Naive thymus-derived CD4-positive, alpha-beta T cell (primary cell): Measurements from ENCODE around the gene KMT2E. TPM values are rescaled to one million over a fixed set of nuclear protein-coding genes. Genes with fewer than 3 reads are reported as not detected.

ENCODE experiments used
- ATAC-seq: fragments of 150-1000 bp; cut with Tn5 transposase; 2 replicates; pipeline ENCODE4 v1.10.0; 2021; ENCODE audit warnings: mild to moderate bottlenecking, moderate library complexity
- CTCF ChIA-PET: fragments of 350-600 bp; sonication (Branson Sonifier 250); formaldehyde crosslinking; loops from one replicate; lab custom pipeline; 2021; ENCODE audit warnings: antibody characterized with exemption; lab: Charles Lee
- POLR2A ChIA-PET: fragments of 350-600 bp; sonication (Branson Sonifier 250); formaldehyde crosslinking; loops from one replicate; lab custom pipeline; 2021; ENCODE audit warnings: antibody characterized with exemption, inconsistent platforms; lab: Charles Lee
- DNase-seq, 9 donors: peaks; one replicate each; pipeline versions ENCODE4 v3.0.0 to v3.0.0-alpha.2; 2020 to 2022; ENCODE audit warnings: mixed read lengths in 1 of 9
- H3K27ac ChIP-seq: one replicate; pipeline ENCODE4 v1.7.0; 2013; ENCODE audit warnings: mild to moderate bottlenecking, low read depth, low read length, moderate library complexity
- H3K27me3 ChIP-seq, 2 donors: one replicate each; pipeline ENCODE4 v1.7.0; 2013; ENCODE audit warnings: low read length in 2 of 2, mild to moderate bottlenecking in 2 of 2, moderate library complexity in 2 of 2; ENCODE audit not compliant: control insufficient read depth in 2 of 2, insufficient read depth in 2 of 2
- H3K36me3 ChIP-seq, 3 experiments: 1 replicate in 2 of 3; 2 replicates in 1 of 3; pipeline ENCODE4 v1.7.0; 2013; ENCODE audit warnings: low read length in 3 of 3, mild to moderate bottlenecking in 3 of 3, moderate library complexity in 1 of 3; ENCODE audit not compliant: insufficient read depth in 3 of 3, control insufficient read depth in 2 of 3
- H3K4me1 ChIP-seq, 2 donors: one replicate each; pipeline ENCODE4 v1.7.0; 2013; ENCODE audit warnings: low read length in 2 of 2, mild to moderate bottlenecking in 2 of 2, moderate library complexity in 1 of 2; ENCODE audit not compliant: control insufficient read depth in 2 of 2, insufficient read depth in 2 of 2
- H3K4me3 ChIP-seq: 2 replicates; pipeline ENCODE4 v1.7.0; 2013; ENCODE audit warnings: mild to moderate bottlenecking, low read length
- H3K9me3 ChIP-seq, 3 experiments: 1 replicate in 2 of 3; 2 replicates in 1 of 3; pipeline ENCODE4 v1.7.0; 2013; ENCODE audit warnings: low read length in 3 of 3; ENCODE audit not compliant: control insufficient read depth in 2 of 3
- H3K27ac Mint-ChIP-seq, 9 donors: one replicate each; pipeline ENCODE4 v1.8.0; 2020 to 2022; ENCODE audit warnings: mixed read lengths in 9 of 9, mild to moderate bottlenecking in 8 of 9, moderate library complexity in 5 of 9, inconsistent platforms in 2 of 9
- H3K27me3 Mint-ChIP-seq, 5 donors: one replicate each; pipeline ENCODE4 v1.8.0; 2021 to 2022; ENCODE audit warnings: mixed read lengths in 5 of 5, mild to moderate bottlenecking in 1 of 5
- H3K36me3 Mint-ChIP-seq, 5 donors: one replicate each; pipeline ENCODE4 v1.8.0; 2020 to 2022; ENCODE audit warnings: mixed read lengths in 5 of 5, mild to moderate bottlenecking in 3 of 5, inconsistent platforms in 1 of 5
- H3K4me1 Mint-ChIP-seq, 7 donors: one replicate each; pipeline ENCODE4 v1.8.0; 2020 to 2022; ENCODE audit warnings: mixed read lengths in 7 of 7, mild to moderate bottlenecking in 3 of 7, inconsistent platforms in 1 of 7
- H3K4me3 Mint-ChIP-seq, 10 donors: one replicate each; pipeline ENCODE4 v1.8.0; 2020 to 2022; ENCODE audit warnings: mild to moderate bottlenecking in 10 of 10, mixed read lengths in 10 of 10, moderate library complexity in 6 of 10, inconsistent platforms in 2 of 10
- H3K9me3 Mint-ChIP-seq, 11 donors: one replicate each; pipeline ENCODE4 v1.8.0; 2020 to 2022; ENCODE audit warnings: mixed read lengths in 11 of 11, mild to moderate bottlenecking in 4 of 11, inconsistent platforms in 1 of 11, moderate library complexity in 1 of 11
- intact Hi-C, 2 donors: fragments of 100-400 bp; cut with micrococcal nuclease; formaldehyde crosslinking; loops; one replicate each; pipeline ENCODE4 v1.15.1; 2023
- polyA plus RNA-seq, 2 donors: library from polyadenylated mRNA; unstranded; fragments of 300-500 nt; fragmentation: Illumina TruSeq; gene quantifications; one replicate each; pipeline ENCODE4 v1.2.3, GENCODE V29; 2021
- total RNA-seq, 6 experiments: library from RNA in 5 of 6; stranded (reverse) in 5 of 6; gene quantifications; 1 replicate in 5 of 6; 2 replicates in 1 of 6; pipeline ENCODE4 v1.2.3 and lab custom pipeline; 2021 to 2026

KMT2E gene
- total RNA-seq, result 100 to 1,000 TPM; 129 to 221 (median 186) TPM
- 100 to 1,000 TPM; 195 to 221 TPM for polyA plus RNA-seq
- 305 reads per million, percentile 96 among the genes with 10 or more reads in this experiment for total RNA-seq (lab: John Stamatoyannopoulos, UW)

- Mint-ChIP-seq H3K27me3 (peaks cover 0 to 8% (median 0%) of the 10 kb centered on the region in 5 donors), H3K4me3 (peak within 1 kb of the TSS; percentile 96 to 100 (median 98)), H3K27ac (peak within 1 kb of the TSS; percentile 99 to 100 (median 100)), H3K36me3 (peaks cover 0 to 31% (median 5%) of the 10 kb centered on the region in 5 donors), H3K4me1 (peaks cover 27 to 50% (median 40%) of the 10 kb centered on the region in 7 donors), H3K9me3 (peaks cover 0 to 14% (median 0%) of the 10 kb centered on the region in 11 donors)
- DNase-seq (peak; percentile 92 to 96 (median 95)), ATAC-seq (peak; percentile 52)
- Histone ChIP-seq H3K36me3 (peaks cover 0 to 18% (median 0%) of the 10 kb centered on the region in 3 experiments), H3K27ac (peak within 1 kb of the TSS; percentile 97), H3K4me1 (peaks cover 7 to 19% of the 10 kb centered on the region in 2 donors), H3K9me3 (no peaks in the 10 kb centered on the region), H3K27me3 (no peaks in the 10 kb centered on the region), H3K4me3 (peak within 1 kb of the TSS; percentile 99)
- intact Hi-C loops, result loop anchor here (1.0 to 10.0 kb wide), 13 partner anchors 27 to 1939 kb away; partner anchors contain the start of genes PSMC2 (in 2 of the 2), ARMC10 (in 1 of the 2), DNAJC2 (in 1 of the 2) and FBXL13 (in 1 of the 2)
- ChIA-PET CTCF (interaction anchor here (0.5 to 5.7 kb wide), 6 partner anchors 13 to 596 kb away, joined by 3 to 54 read pairs (median 4); partner anchors contain the start of gene SRPK2), POLR2A (interaction anchor here (0.5 to 15.5 kb wide), 39 partner anchors 9 to 1865 kb away, joined by 3 to 639 read pairs (median 5); partner anchors contain the start of genes NAPEPLD, RINT1 and SYPL1)
Measured at GRCh38 chr7:105013816-105014692, at the start of gene KMT2E. Gene KMT2E (plus strand): TSS chr7:105014205. CDS start chr7:105040953, 26,748 bp downstream.

GRCh38 chr7:104964626-104965236 is 49.3 kb upstream of the KMT2E start:
- Mint-ChIP-seq H3K27me3 (no peaks in the 10 kb centered on the region), H3K36me3 (peaks cover 0 to 49% (median 26%) of the 10 kb centered on the region in 5 donors), H3K4me1 (peaks cover 0 to 37% (median 6%) of the 10 kb centered on the region in 7 donors), H3K27ac (no peak overlapping the region), H3K4me3 (no peak overlapping the region), H3K9me3 (peaks cover 0 to 10% (median 0%) of the 10 kb centered on the region in 11 donors)
- Histone ChIP-seq H3K27ac (no peak overlapping the region), H3K4me1 (no peaks in the 10 kb centered on the region), H3K4me3 (no peak overlapping the region), H3K27me3 (no peaks in the 10 kb centered on the region), H3K9me3 (no peaks in the 10 kb centered on the region), H3K36me3 (no peaks in the 10 kb centered on the region)
- DNase-seq (no peak), ATAC-seq (no peak)
- intact Hi-C loops, result no loop called here
- CTCF ChIA-PET, result no interaction called here
- POLR2A ChIA-PET, result no interaction called here

- no peak overlapping the region for H3K27ac ChIP-seq
- Mint-ChIP-seq H3K9me3 (peaks cover 0 to 10% (median 0%) of the 10 kb centered on the region in 11 donors), H3K4me1 (peaks cover 0 to 33% (median 3%) of the 10 kb centered on the region in 7 donors), H3K27ac (peak overlapping the region in 5 of 9 donors; percentile 0 to 76 (median 58)), H3K36me3 (peaks cover 0 to 45% (median 26%) of the 10 kb centered on the region in 5 donors), H3K4me3 (no peak overlapping the region), H3K27me3 (no peaks in the 10 kb centered on the region)
- no peaks in the 10 kb centered on the region for H3K4me1 ChIP-seq
- H3K9me3 ChIP-seq, result no peaks in the 10 kb centered on the region
- intact Hi-C loops, result no loop called here
- no peaks in the 10 kb centered on the region for H3K36me3 ChIP-seq
- CTCF ChIA-PET, result interaction anchor here (0.9 to 1.2 kb wide), 2 partner anchors 15 to 83 kb away, joined by 3 to 7 read pairs; no protein-coding TSS in a partner anchor
- ATAC-seq (no peak), DNase-seq (no peak)
- POLR2A ChIA-PET, result interaction anchor here (2.1 kb wide), 1 partner anchor 15 kb away, joined by 4 read pairs; no protein-coding TSS in a partner anchor
- no peak overlapping the region for H3K4me3 ChIP-seq
- H3K27me3 ChIP-seq, result no peaks in the 10 kb centered on the region
Measured at GRCh38 chr7:104966022-104966421, 48.0 kb upstream of the KMT2E start.

- H3K36me3 Mint-ChIP-seq, result peaks cover 0 to 42% (median 23%) of the 10 kb centered on the region in 5 donors
- peak overlapping the region in 3 of 9 donors; percentile 2 to 43 (median 39) for H3K27ac Mint-ChIP-seq
- no peak overlapping the region for H3K4me3 Mint-ChIP-seq
- Histone ChIP-seq H3K4me3 (no peak overlapping the region), H3K27me3 (no peaks in the 10 kb centered on the region), H3K36me3 (no peaks in the 10 kb centered on the region), H3K4me1 (no peaks in the 10 kb centered on the region), H3K27ac (no peak overlapping the region), H3K9me3 (no peaks in the 10 kb centered on the region)
- H3K4me1 Mint-ChIP-seq, result peaks cover 0 to 30% (median 0%) of the 10 kb centered on the region in 7 donors
- H3K27me3 Mint-ChIP-seq, result no peaks in the 10 kb centered on the region
- ChIA-PET CTCF (interaction anchor here (1.1 to 1.2 kb wide), 2 partner anchors 14 to 44 kb away, joined by 3 read pairs; no protein-coding TSS in a partner anchor), POLR2A (interaction anchor here (1.2 to 2.1 kb wide), 2 partner anchors 14 to 1129 kb away, joined by 3 to 4 read pairs; no protein-coding TSS in a partner anchor)
- DNase-seq, result no peak
- no peak for ATAC-seq
- H3K9me3 Mint-ChIP-seq, result peaks cover 0 to 10% (median 0%) of the 10 kb centered on the region in 11 donors
- intact Hi-C loops, result no loop called here
Measured at GRCh38 chr7:104967088-104967487, 46.9 kb upstream of the KMT2E start.

GRCh38 chr7:104967595-104967994 is 46.4 kb upstream of the KMT2E start:
- Histone ChIP-seq H3K4me3 (no peak overlapping the region), H3K36me3 (no peaks in the 10 kb centered on the region), H3K27me3 (no peaks in the 10 kb centered on the region), H3K27ac (no peak overlapping the region), H3K4me1 (no peaks in the 10 kb centered on the region), H3K9me3 (no peaks in the 10 kb centered on the region)
- peaks cover 0 to 26% (median 0%) of the 10 kb centered on the region in 7 donors for H3K4me1 Mint-ChIP-seq
- no peaks in the 10 kb centered on the region for H3K27me3 Mint-ChIP-seq
- H3K4me3 Mint-ChIP-seq, result no peak overlapping the region
- intact Hi-C loops, result no loop called here
- no peak for ATAC-seq
- peak overlapping the region in 1 of 9 donors; percentile 39 for H3K27ac Mint-ChIP-seq
- peaks cover 0 to 10% (median 0%) of the 10 kb centered on the region in 11 donors for H3K9me3 Mint-ChIP-seq
- no peak for DNase-seq
- H3K36me3 Mint-ChIP-seq, result peaks cover 0 to 39% (median 19%) of the 10 kb centered on the region in 5 donors
- ChIA-PET CTCF (interaction anchor here (1.1 kb wide), 1 partner anchor 44 kb away, joined by 3 read pairs; no protein-coding TSS in a partner anchor), POLR2A (interaction anchor here (1.2 to 2.1 kb wide), 2 partner anchors 14 to 1129 kb away, joined by 3 to 4 read pairs; no protein-coding TSS in a partner anchor)

- POLR2A ChIA-PET, result no interaction called here
- H3K36me3 Mint-ChIP-seq, result peaks cover 0 to 33% (median 11%) of the 10 kb centered on the region in 5 donors
Measured at GRCh38 chr7:104968648-104969047, 45.4 kb upstream of the KMT2E start.

More at GRCh38 chr7:104968648-104969047, 45.4 kb upstream of the KMT2E start:
- DNase-seq (no peak), ATAC-seq (no peak)
- Mint-ChIP-seq H3K27ac (peak overlapping the region in 1 of 9 donors; percentile 12), H3K27me3 (no peaks in the 10 kb centered on the region), H3K9me3 (peaks cover 0 to 6% (median 0%) of the 10 kb centered on the region in 11 donors), H3K4me3 (no peak overlapping the region), H3K4me1 (peaks cover 0 to 20% (median 0%) of the 10 kb centered on the region in 7 donors)
- Histone ChIP-seq H3K36me3 (no peaks in the 10 kb centered on the region), H3K4me3 (no peak overlapping the region), H3K4me1 (no peaks in the 10 kb centered on the region), H3K27ac (no peak overlapping the region), H3K9me3 (no peaks in the 10 kb centered on the region), H3K27me3 (no peaks in the 10 kb centered on the region)
- intact Hi-C loops, result no loop called here
- CTCF ChIA-PET, result interaction anchor here (0.8 to 1.7 kb wide), 2 partner anchors 13 to 17 kb away, joined by 3 to 4 read pairs; no protein-coding TSS in a partner anchor
